Neural progenitor cell (in vitro differentiated cells): ENCODE measurements around the gene GRIK1. TPM values are rescaled to one million over a fixed set of nuclear protein-coding genes. Genes with fewer than 3 reads are reported as not detected.

ENCODE experiments used
- DNase-seq: peaks from one replicate; pipeline ENCODE4 v3.0.0-alpha.2; 2016; ENCODE audit warnings: low spot score
- H2AFZ ChIP-seq: fragments of 200-600 bp; sonication (generic); replicated peaks from 2 replicates; pipeline ENCODE4 v1.6.1; 2016; ENCODE audit warnings: antibody characterized with exemption
- H3F3A ChIP-seq: fragments of 200-600 bp; sonication (generic); 2 replicates; pipeline ENCODE4 v1.6.1; 2016; ENCODE audit warnings: antibody characterized with exemption, low read depth
- H3K27ac ChIP-seq: fragments of 200-600 bp; sonication (generic); 2 replicates; pipeline ENCODE4 v1.5.1; 2016; ENCODE audit warnings: mild to moderate bottlenecking
- H3K27me3 ChIP-seq: fragments of 200-600 bp; sonication (generic); 2 replicates; pipeline ENCODE4 v1.6.1; 2016; ENCODE audit warnings: mild to moderate bottlenecking, moderate library complexity
- H3K36me3 ChIP-seq: fragments of 200-600 bp; sonication (generic); 2 replicates; pipeline ENCODE4 v1.5.1; 2016
- H3K4me1 ChIP-seq: fragments of 200-600 bp; sonication (generic); 2 replicates; pipeline ENCODE4 v1.6.1; 2016; ENCODE audit warnings: mixed run types
- H3K4me2 ChIP-seq: fragments of 200-600 bp; sonication (generic); 2 replicates; pipeline ENCODE4 v1.6.1; 2016
- H3K4me3 ChIP-seq: fragments of 200-600 bp; sonication (generic); 2 replicates; pipeline ENCODE4 v1.5.1; 2016
- H3K79me2 ChIP-seq: fragments of 200-600 bp; sonication (generic); 2 replicates; pipeline ENCODE4 v1.6.1; 2016; ENCODE audit warnings: low read depth
- H3K9ac ChIP-seq: fragments of 200-600 bp; sonication (generic); 2 replicates; pipeline ENCODE4 v1.6.1; 2016
- H3K9me3 ChIP-seq: fragments of 200-600 bp; sonication (generic); 2 replicates; pipeline ENCODE4 v1.5.1; 2016; ENCODE audit warnings: low read depth
- H4K20me1 ChIP-seq: fragments of 200-600 bp; sonication (generic); 2 replicates; pipeline ENCODE4 v1.6.1; 2016; ENCODE audit warnings: low read depth
- H3K27ac Mint-ChIP-seq: 3 replicates; pipeline ENCODE4 v1.8.0; 2021; ENCODE audit warnings: mixed read lengths
- H3K27me3 Mint-ChIP-seq: 2 replicates; pipeline ENCODE4 v1.8.0; 2022; ENCODE audit warnings: low read depth, mild to moderate bottlenecking, inconsistent platforms, moderate library complexity, mixed read lengths; ENCODE audit not compliant: insufficient read depth
- H3K36me3 Mint-ChIP-seq: 3 replicates; pipeline ENCODE4 v1.8.0; 2021; ENCODE audit warnings: mixed read lengths
- H3K4me1 Mint-ChIP-seq: 3 replicates; pipeline ENCODE4 v1.8.0; 2021; ENCODE audit warnings: mixed read lengths
- H3K4me3 Mint-ChIP-seq: 3 replicates; pipeline ENCODE4 v1.8.0; 2021; ENCODE audit warnings: mild to moderate bottlenecking, moderate library complexity, mixed read lengths
- H3K9me3 Mint-ChIP-seq: 3 replicates; pipeline ENCODE4 v1.8.0; 2020; ENCODE audit warnings: mixed read lengths
- EZH2 ChIP-seq: fragments of 200-600 bp; sonication (generic); IDR thresholded peaks from 2 replicates; pipeline ENCODE4 v1.6.1; 2017; ENCODE audit warnings: antibody characterized with exemption, mild to moderate bottlenecking, moderate library complexity
- EZH2phosphoT487 ChIP-seq: fragments of 200-600 bp; sonication (generic); IDR thresholded peaks from 2 replicates; pipeline ENCODE4 v1.6.1; 2017; ENCODE audit warnings: antibody characterized with exemption
- total RNA-seq: library from RNA; depleted of rRNA; stranded (reverse); fragments of >200 nt; gene quantifications from 2 replicates; pipeline ENCODE4 v1.2.3, GENCODE V29; 2015; ENCODE audit warnings: low replicate concordance
- TF ChIP-seq, protein P1 (sequence below): fragments of 200-600 bp; sonication (generic); IDR thresholded peaks from 2 replicates; pipeline ENCODE4 v1.5.1; 2017; ENCODE audit warnings: antibody characterized with exemption, mild to moderate bottlenecking

GRIK1 gene
- total RNA-seq, 1 donor from 2014 or later, result 1.6 TPM

DNA sequence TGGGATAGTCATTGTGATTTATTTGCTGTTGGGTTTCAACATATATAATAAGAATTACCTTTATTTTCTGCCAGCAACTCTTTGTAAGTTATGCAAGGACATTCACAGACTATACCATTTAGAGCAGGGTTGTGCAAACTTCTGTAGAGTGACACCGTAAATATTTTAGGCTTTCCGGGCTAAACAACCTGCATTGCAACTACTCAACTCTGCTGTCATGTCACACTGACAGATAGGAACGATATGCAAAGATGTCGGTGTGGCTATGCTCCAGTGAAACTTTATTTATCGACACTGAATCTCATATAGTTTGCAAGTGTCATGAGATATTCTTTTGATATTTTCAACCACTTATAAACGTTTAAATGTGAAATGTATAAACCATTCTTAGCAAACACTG is 430.7 kb downstream of the GRIK1 start:
- Mint-ChIP-seq H3K36me3 (peaks cover 2% of the 10 kb centered on the region), H3K27me3 (peaks cover 5% of the 10 kb centered on the region)
- no peaks in the 10 kb centered on the region for H3K9me3 ChIP-seq

DNA sequence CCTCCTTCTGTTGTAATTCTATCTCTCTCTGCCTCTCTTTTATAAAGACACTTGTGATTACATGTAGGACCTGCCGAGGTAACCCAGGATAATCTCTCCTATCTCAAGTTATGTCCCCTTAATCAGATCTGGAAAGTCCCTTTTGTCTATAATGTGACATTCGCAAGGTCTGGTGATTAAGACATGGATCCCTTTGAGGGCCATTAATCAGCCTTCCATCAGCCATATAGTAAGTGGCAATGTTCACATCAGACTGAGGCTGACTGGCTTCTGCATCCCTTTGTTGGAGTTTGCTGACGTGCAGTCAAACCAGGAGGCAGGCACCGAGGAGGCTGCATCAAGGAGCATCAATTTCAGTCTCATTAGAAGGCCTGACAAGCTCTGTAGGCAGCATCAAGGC is 431.5 kb downstream of the GRIK1 start:
- H4K20me1 ChIP-seq, result no peaks in the 10 kb centered on the region
- H3K36me3 Mint-ChIP-seq, result peaks cover 2% of the 10 kb centered on the region
- no peak overlapping the region for H3K9ac ChIP-seq
- H3K4me1 ChIP-seq, result no peaks in the 10 kb centered on the region
- H3K4me3 Mint-ChIP-seq, result no peak overlapping the region
- no peak overlapping the region for H3K27ac ChIP-seq
- H3K4me3 ChIP-seq, result no peak overlapping the region
- H3K36me3 ChIP-seq, result no peaks in the 10 kb centered on the region
- DNase-seq, result no peak
- H3K27me3 ChIP-seq, result no peaks in the 10 kb centered on the region
- TF ChIP-seq EZH2phosphoT487 (no peak), EZH2 (no peak)
- TF ChIP-seq, protein P1, sequence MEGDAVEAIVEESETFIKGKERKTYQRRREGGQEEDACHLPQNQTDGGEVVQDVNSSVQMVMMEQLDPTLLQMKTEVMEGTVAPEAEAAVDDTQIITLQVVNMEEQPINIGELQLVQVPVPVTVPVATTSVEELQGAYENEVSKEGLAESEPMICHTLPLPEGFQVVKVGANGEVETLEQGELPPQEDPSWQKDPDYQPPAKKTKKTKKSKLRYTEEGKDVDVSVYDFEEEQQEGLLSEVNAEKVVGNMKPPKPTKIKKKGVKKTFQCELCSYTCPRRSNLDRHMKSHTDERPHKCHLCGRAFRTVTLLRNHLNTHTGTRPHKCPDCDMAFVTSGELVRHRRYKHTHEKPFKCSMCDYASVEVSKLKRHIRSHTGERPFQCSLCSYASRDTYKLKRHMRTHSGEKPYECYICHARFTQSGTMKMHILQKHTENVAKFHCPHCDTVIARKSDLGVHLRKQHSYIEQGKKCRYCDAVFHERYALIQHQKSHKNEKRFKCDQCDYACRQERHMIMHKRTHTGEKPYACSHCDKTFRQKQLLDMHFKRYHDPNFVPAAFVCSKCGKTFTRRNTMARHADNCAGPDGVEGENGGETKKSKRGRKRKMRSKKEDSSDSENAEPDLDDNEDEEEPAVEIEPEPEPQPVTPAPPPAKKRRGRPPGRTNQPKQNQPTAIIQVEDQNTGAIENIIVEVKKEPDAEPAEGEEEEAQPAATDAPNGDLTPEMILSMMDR, result no peak
- no peaks in the 10 kb centered on the region for H3K9me3 ChIP-seq
- H3K9me3 Mint-ChIP-seq, result peaks cover 7% of the 10 kb centered on the region
- H3K27me3 Mint-ChIP-seq, result peaks cover 5% of the 10 kb centered on the region
- H3K4me2 ChIP-seq, result no peak overlapping the region
- no peak overlapping the region for H2AFZ ChIP-seq
- no peaks in the 10 kb centered on the region for H3F3A ChIP-seq
- H3K4me1 Mint-ChIP-seq, result peaks cover 18% of the 10 kb centered on the region
- no peaks in the 10 kb centered on the region for H3K79me2 ChIP-seq
- peak overlapping the region; percentile 32 for H3K27ac Mint-ChIP-seq

More for the DNA sequence above, 430.7 kb downstream of the GRIK1 start:
- TF ChIP-seq EZH2 (no peak), EZH2phosphoT487 (no peak)
- TF ChIP-seq, protein P1, result no peak
- no peak overlapping the region for H3K4me3 ChIP-seq
- no peaks in the 10 kb centered on the region for H3K4me1 ChIP-seq
- no peaks in the 10 kb centered on the region for H3K79me2 ChIP-seq
- no peak overlapping the region for H2AFZ ChIP-seq
- H3K27ac ChIP-seq, result no peak overlapping the region
- H3K4me2 ChIP-seq, result no peak overlapping the region
- no peaks in the 10 kb centered on the region for H3F3A ChIP-seq
- H4K20me1 ChIP-seq, result no peaks in the 10 kb centered on the region
- no peak for DNase-seq
- H3K9ac ChIP-seq, result no peak overlapping the region
- Mint-ChIP-seq H3K4me1 (peaks cover 18% of the 10 kb centered on the region), H3K9me3 (peaks cover 15% of the 10 kb centered on the region), H3K4me3 (no peak overlapping the region), H3K27ac (no peak overlapping the region)
- H3K27me3 ChIP-seq, result no peaks in the 10 kb centered on the region
- H3K36me3 ChIP-seq, result no peaks in the 10 kb centered on the region

DNA sequence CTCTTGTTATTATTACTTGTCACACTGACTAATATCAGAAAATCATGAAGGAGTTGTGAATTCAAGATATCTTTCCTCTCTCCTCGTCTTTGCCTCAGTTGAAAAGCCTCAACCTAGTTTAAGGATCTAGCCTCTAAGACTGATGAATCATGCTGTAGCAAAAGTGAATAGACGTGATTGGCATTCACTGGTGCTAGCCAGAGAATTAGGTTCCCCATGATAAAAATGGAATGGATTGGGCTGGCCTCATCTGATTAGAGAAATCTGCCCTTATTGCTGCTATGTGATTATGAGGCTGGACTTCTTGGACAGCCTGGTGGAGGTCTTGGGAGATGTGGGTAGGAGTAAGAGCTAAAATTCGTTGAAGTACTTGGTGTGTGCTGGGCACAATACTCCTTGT is 432.8 kb downstream of the GRIK1 start:
- Histone ChIP-seq H3K27ac (no peak overlapping the region), H3K4me1 (no peaks in the 10 kb centered on the region), H2AFZ (no peak overlapping the region), H3K9ac (no peak overlapping the region), H3K27me3 (no peaks in the 10 kb centered on the region), H3K4me3 (no peak overlapping the region), H3K9me3 (no peaks in the 10 kb centered on the region), H3F3A (no peaks in the 10 kb centered on the region), H3K79me2 (no peaks in the 10 kb centered on the region), H4K20me1 (no peaks in the 10 kb centered on the region), H3K36me3 (no peaks in the 10 kb centered on the region), H3K4me2 (no peak overlapping the region)
- H3K27ac Mint-ChIP-seq, result no peak overlapping the region
- peaks cover 5% of the 10 kb centered on the region for H3K27me3 Mint-ChIP-seq
- no peak for DNase-seq
- TF ChIP-seq EZH2phosphoT487 (no peak), EZH2 (no peak)
- TF ChIP-seq, protein P1, result no peak
- H3K36me3 Mint-ChIP-seq, result peaks cover 1% of the 10 kb centered on the region
- H3K9me3 Mint-ChIP-seq, result peaks cover 3% of the 10 kb centered on the region
- no peak overlapping the region for H3K4me3 Mint-ChIP-seq
- H3K4me1 Mint-ChIP-seq, result peaks cover 18% of the 10 kb centered on the region
